HEK293 (cell line): Measurements from ENCODE around the gene HS3ST5.

ENCODE experiments used
- CTCF ChIP-seq: fragments of 450-650 bp; formaldehyde crosslinking; IDR thresholded peaks from 2 replicates; pipeline ENCODE4 v1.5.1; 2016; ENCODE audit warnings: missing biosample characterization, missing genetic modification characterization
- GLI4 ChIP-seq: fragments of 450-650 bp; formaldehyde crosslinking; IDR thresholded peaks from 2 replicates; pipeline ENCODE4 v1.5.1; 2016; ENCODE audit warnings: missing biosample characterization, missing genetic modification characterization
- GLIS2 ChIP-seq: fragments of 450-650 bp; formaldehyde crosslinking; IDR thresholded peaks from 2 replicates; pipeline ENCODE4 v1.5.1; 2016; ENCODE audit warnings: missing biosample characterization, missing genetic modification characterization
- MEIS1 ChIP-seq: sonication (generic); formaldehyde crosslinking; IDR thresholded peaks from 2 replicates; pipeline ENCODE4 v1.8.1; 2022; ENCODE audit warnings: missing genetic modification reagents, mild to moderate bottlenecking, borderline replicate concordance
- YY1 ChIP-seq: fragments of 450-650 bp; formaldehyde crosslinking; IDR thresholded peaks from 2 replicates; pipeline ENCODE4 v1.5.1; 2018; ENCODE audit warnings: missing biosample characterization, missing genetic modification characterization
- ZBTB7A ChIP-seq: fragments of 450-650 bp; formaldehyde crosslinking; IDR thresholded peaks from 2 replicates; pipeline ENCODE4 v1.5.1; 2016; ENCODE audit warnings: low read depth, missing biosample characterization, missing genetic modification characterization
- ZEB2 ChIP-seq: fragments of 450-650 bp; formaldehyde crosslinking; IDR thresholded peaks from 2 replicates; pipeline ENCODE4 v1.5.1; 2016; ENCODE audit warnings: missing biosample characterization, missing genetic modification characterization
- ZNF416 ChIP-seq: fragments of 450-650 bp; formaldehyde crosslinking; IDR thresholded peaks from 2 replicates; pipeline ENCODE4 v1.5.1; 2016; ENCODE audit warnings: missing biosample characterization, missing genetic modification characterization
- ZNF473 ChIP-seq: fragments of 450-650 bp; formaldehyde crosslinking; IDR thresholded peaks from 2 replicates; pipeline ENCODE4 v1.5.1; 2017; ENCODE audit warnings: missing biosample characterization, missing genetic modification characterization
- ZNF513 ChIP-seq: fragments of 450-650 bp; IDR thresholded peaks from 2 replicates; pipeline ENCODE4 v1.5.1; 2018; ENCODE audit warnings: missing biosample characterization, missing genetic modification characterization
- ZNF561 ChIP-seq: fragments of 450-650 bp; IDR thresholded peaks from 2 replicates; pipeline ENCODE4 v1.5.1; 2018; ENCODE audit warnings: missing biosample characterization, missing genetic modification characterization, borderline replicate concordance
- ZNF580 ChIP-seq: fragments of 450-650 bp; formaldehyde crosslinking; IDR thresholded peaks from 2 replicates; pipeline ENCODE4 v1.5.1; 2016; ENCODE audit warnings: missing biosample characterization, missing genetic modification characterization
- TF ChIP-seq, protein P1 (sequence below): fragments of 450-650 bp; formaldehyde crosslinking; IDR thresholded peaks from 2 replicates; pipeline ENCODE4 v1.5.1; 2016; ENCODE audit warnings: missing biosample characterization, missing genetic modification characterization, borderline replicate concordance

DNA sequence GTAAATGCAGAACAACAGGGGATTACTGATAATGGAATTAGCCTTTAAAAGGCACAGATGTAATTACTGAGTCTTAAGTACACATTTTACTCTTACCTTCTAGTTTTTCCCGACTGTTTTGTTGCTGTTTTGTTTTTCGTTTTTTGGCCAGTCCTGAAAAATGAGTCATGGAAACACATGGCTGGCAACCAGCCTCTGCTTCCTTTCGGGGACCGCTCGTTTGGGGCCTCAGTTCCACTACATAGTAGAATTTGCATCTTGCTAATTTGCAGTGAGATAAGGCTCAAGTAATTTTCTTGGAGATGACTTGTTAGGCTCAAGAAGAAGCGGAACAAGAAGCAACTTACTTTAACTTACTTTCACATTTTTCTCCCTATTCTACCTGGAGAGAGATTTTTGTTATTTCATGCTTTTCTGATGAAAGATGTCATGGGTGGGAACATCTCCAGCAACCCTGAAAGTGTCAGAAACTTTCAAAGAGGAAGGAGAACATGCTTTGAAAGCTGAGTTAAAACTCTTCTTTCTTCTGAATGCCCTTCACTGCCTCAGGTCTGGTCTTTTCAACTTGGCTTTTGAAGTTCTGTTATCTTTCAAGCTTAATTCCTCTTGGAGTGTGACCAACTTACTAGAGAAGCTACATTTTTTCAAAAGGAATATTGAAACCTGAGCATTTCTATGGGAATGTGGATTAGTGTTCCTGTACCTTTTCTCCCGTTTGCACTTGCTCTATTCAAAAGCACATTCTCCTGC, 300.4 kb downstream of the HS3ST5 start:
- TF ChIP-seq CTCF (tag by site-specific recombination) (no peak), ZNF580 (tag by site-specific recombination) (no peak), ZNF513 (tag by site-specific recombination) (no peak), ZBTB7A (no peak), MEIS1 (CRISPR knock-in tag) (no peak), YY1 (tag by site-specific recombination) (no peak), ZEB2 (tag by site-specific recombination) (no peak), ZNF473 (tag by site-specific recombination) (no peak), GLIS2 (no peak), ZNF416 (no peak), ZNF561 (tag by site-specific recombination) (no peak), GLI4 (no peak)
- TF ChIP-seq, protein P1, sequence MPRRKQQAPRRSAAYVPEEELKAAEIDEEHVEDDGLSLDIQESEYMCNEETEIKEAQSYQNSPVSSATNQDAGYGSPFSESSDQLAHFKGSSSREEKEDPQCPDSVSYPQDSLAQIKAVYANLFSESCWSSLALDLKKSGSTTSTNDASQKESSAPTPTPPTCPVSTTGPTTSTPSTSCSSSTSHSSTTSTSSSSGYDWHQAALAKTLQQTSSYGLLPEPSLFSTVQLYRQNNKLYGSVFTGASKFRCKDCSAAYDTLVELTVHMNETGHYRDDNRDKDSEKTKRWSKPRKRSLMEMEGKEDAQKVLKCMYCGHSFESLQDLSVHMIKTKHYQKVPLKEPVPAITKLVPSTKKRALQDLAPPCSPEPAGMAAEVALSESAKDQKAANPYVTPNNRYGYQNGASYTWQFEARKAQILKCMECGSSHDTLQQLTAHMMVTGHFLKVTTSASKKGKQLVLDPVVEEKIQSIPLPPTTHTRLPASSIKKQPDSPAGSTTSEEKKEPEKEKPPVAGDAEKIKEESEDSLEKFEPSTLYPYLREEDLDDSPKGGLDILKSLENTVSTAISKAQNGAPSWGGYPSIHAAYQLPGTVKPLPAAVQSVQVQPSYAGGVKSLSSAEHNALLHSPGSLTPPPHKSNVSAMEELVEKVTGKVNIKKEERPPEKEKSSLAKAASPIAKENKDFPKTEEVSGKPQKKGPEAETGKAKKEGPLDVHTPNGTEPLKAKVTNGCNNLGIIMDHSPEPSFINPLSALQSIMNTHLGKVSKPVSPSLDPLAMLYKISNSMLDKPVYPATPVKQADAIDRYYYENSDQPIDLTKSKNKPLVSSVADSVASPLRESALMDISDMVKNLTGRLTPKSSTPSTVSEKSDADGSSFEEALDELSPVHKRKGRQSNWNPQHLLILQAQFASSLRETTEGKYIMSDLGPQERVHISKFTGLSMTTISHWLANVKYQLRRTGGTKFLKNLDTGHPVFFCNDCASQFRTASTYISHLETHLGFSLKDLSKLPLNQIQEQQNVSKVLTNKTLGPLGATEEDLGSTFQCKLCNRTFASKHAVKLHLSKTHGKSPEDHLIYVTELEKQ: no peak
